Measurements from ENCODE around the gene AP4S1. TPM values are rescaled to one million over a fixed set of nuclear protein-coding genes. Genes with fewer than 3 reads are reported as not detected.

AP4S1 gene
- total and polyA plus RNA-seq, 7 donors, result 4.2 to 13.9 (median 6.0) TPM

- ATAC-seq, result peak in 1 of 4 donors; percentile 29
- intact Hi-C loops (cut with DNase I), result no loop called here
- no peak for TF ChIP-seq CTCF (IDR thresholded peaks at IDR 0.05)
- Histone ChIP-seq H3K9me3 (no peaks in the 10 kb centered on the region), H3K27ac (no peak overlapping the region), H3K27me3 (ENCODE audit: insufficient read depth in 3 of 3, low read length in 2 of 3) (no peaks in the 10 kb centered on the region), H3K36me3 (ENCODE audit: insufficient read depth in 1 of 2, low read depth in 1 of 2) (peaks cover 2 to 47% of the 10 kb centered on the region in 2 donors), H3K4me1 (peaks cover 19% of the 10 kb centered on the region), H3K4me3 (no peak overlapping the region)
- DNase-seq, result no peak
- WGBS, 3 donors, result 95 to 98% (median 97%) methylated on average over 6 of the region's 6 CpGs
Measured at GRCh38 chr14:31096255-31096654, 70.8 kb downstream of the AP4S1 start.

- H3K4me3 ChIP-seq, result no peak overlapping the region
- ATAC-seq (no peak), DNase-seq (no peak)
- intact Hi-C loops (cut with DNase I), result no loop called here
- no peaks in the 10 kb centered on the region for H3K9me3 ChIP-seq
- peaks cover 11% of the 10 kb centered on the region for H3K4me1 ChIP-seq
- 87 to 96% (median 95%) methylated on average over 1 of the region's 1 CpG for WGBS, 3 donors
- TF ChIP-seq CTCF (IDR thresholded peaks at IDR 0.05), result no peak
- H3K27me3 ChIP-seq (ENCODE audit: insufficient read depth in 3 of 3, low read length in 2 of 3), result no peaks in the 10 kb centered on the region
- peaks cover 2 to 55% of the 10 kb centered on the region in 2 donors for H3K36me3 ChIP-seq (ENCODE audit: insufficient read depth in 1 of 2, low read depth in 1 of 2)
- H3K27ac ChIP-seq, result no peak overlapping the region
Measured at GRCh38 chr14:31097081-31097480, 71.6 kb downstream of the AP4S1 start.

GRCh38 chr14:31106768-31107167, 81.3 kb downstream of the AP4S1 start:
- DNase-seq (no peak), ATAC-seq (peak; percentile 68 to 81 (median 73))
- H3K4me3 ChIP-seq, result no peak overlapping the region
- no peaks in the 10 kb centered on the region for H3K27me3 ChIP-seq (ENCODE audit: insufficient read depth in 3 of 3, low read length in 2 of 3)
- TF ChIP-seq CTCF (IDR thresholded peaks at IDR 0.05), result no peak
- no peaks in the 10 kb centered on the region for H3K9me3 ChIP-seq
- no peaks in the 10 kb centered on the region for H3K4me1 ChIP-seq
- intact Hi-C loops (cut with DNase I), result loop anchor here in 1 of 2 donors (5.0 kb wide), 1 partner anchor 36 kb away; no protein-coding TSS in a partner anchor
- 73 to 90% (median 82%) methylated on average over 3 of the region's 3 CpGs for WGBS, 3 donors
- H3K27ac ChIP-seq, result peak overlapping the region; percentile 57
- peaks cover under 1 to 100% of the 10 kb centered on the region in 2 donors for H3K36me3 ChIP-seq (ENCODE audit: insufficient read depth in 1 of 2, low read depth in 1 of 2)

GRCh38 chr14:31109257-31109656, 83.8 kb downstream of the AP4S1 start:
- H3K36me3 ChIP-seq (ENCODE audit: insufficient read depth in 1 of 2, low read depth in 1 of 2), result peaks cover 3 to 100% of the 10 kb centered on the region in 2 donors
- intact Hi-C loops (cut with DNase I), result loop anchor here in 1 of 2 donors (5.0 kb wide), 1 partner anchor 33 kb away; no protein-coding TSS in a partner anchor

More at GRCh38 chr14:31109257-31109656, 83.8 kb downstream of the AP4S1 start:
- no peaks in the 10 kb centered on the region for H3K4me1 ChIP-seq
- no peak overlapping the region for H3K27ac ChIP-seq
- H3K4me3 ChIP-seq, result no peak overlapping the region
- DNase-seq, result no peak
- H3K9me3 ChIP-seq, result no peaks in the 10 kb centered on the region
- WGBS, 3 donors, result 85 to 91% (median 87%) methylated on average over 11 of the region's 11 CpGs
- TF ChIP-seq CTCF (IDR thresholded peaks at IDR 0.05), result no peak
- no peak for ATAC-seq
- H3K27me3 ChIP-seq (ENCODE audit: insufficient read depth in 3 of 3, low read length in 2 of 3), result no peaks in the 10 kb centered on the region
